HepG2 (cell line): ENCODE measurements around the gene FAM163A. TPM values are rescaled to one million over a fixed set of nuclear protein-coding genes. Genes with fewer than 3 reads are reported as not detected.

ENCODE experiments used
- ATAC-seq: fragments of 200-7000 bp; cut with Tn5 transposase; 3 replicates; pipeline ENCODE4 v1.9.1; 2020; ENCODE audit warnings: mild to moderate bottlenecking, moderate library complexity
- BruUV-seq: library from RNA; stranded (reverse); fragments of 400-500 nt; replicated peaks from 2 replicates; lab custom pipeline; 2021; lab: Mats Ljungman, UMichigan
- CTCF ChIA-PET: fragments of 300-600 bp; formaldehyde crosslinking; extraction: SDS; loops from one replicate; lab custom pipeline; 2021; ENCODE audit warnings: low total read pairs, inconsistent platforms, low intra/inter-chr PET ratio; lab: Yijun Ruan, JAX
- POLR2A ChIA-PET: fragments of 350-600 bp; sonication (Branson Sonifier 250); formaldehyde crosslinking; loops from one replicate; lab custom pipeline; 2020; ENCODE audit warnings: antibody characterized with exemption, inconsistent platforms; lab: Yijun Ruan, JAX
- DNase-seq: peaks from one replicate; pipeline ENCODE4 v3.0.0-alpha.2; 2015; ENCODE audit warnings: low spot score
- FAIRE-seq: peaks from 3 replicates; lab custom pipeline; 2011; peaks lifted over from hg19 to GRCh38; lab: Jason Lieb, UNC
- H2AFZ ChIP-seq: one replicate; pipeline ENCODE4 v1.6.1; 2011; ENCODE audit warnings: low read length, inconsistent platforms
- H3K27ac ChIP-seq: fragments of 300-600 bp; 3 replicates; pipeline ENCODE4 v1.8.0; 2011; ENCODE audit warnings: mixed run types, mild to moderate bottlenecking, mixed read lengths, low read length, inconsistent platforms; ENCODE audit not compliant: insufficient read depth; ENCODE audit errors: extremely low read length
- H3K27me3 ChIP-seq, 2 experiments: fragments of 200-600 bp in 1 of 2; 2 replicates in 1 of 2; 3 replicates in 1 of 2; pipeline versions ENCODE4 v1.6.0 to v1.8.0; 2011; ENCODE audit warnings: low read length in 2 of 2, mild to moderate bottlenecking in 2 of 2, moderate library complexity in 2 of 2, inconsistent platforms in 1 of 2; ENCODE audit not compliant: insufficient read depth in 2 of 2, control insufficient read depth in 1 of 2
- H3K36me3 ChIP-seq, 2 experiments: fragments of 200-600 bp in 1 of 2; replicated peaks in 1 of 2; 2 replicates in 1 of 2; 3 replicates in 1 of 2; pipeline versions ENCODE4 v1.5.1 to v1.8.0; 2011; ENCODE audit warnings: low read length in 2 of 2, inconsistent platforms in 1 of 2; ENCODE audit not compliant: insufficient read depth in 2 of 2, control insufficient read depth in 1 of 2
- H3K4me1 ChIP-seq: 2 replicates; pipeline ENCODE4 v1.5.1; 2012; ENCODE audit warnings: low read length, inconsistent platforms; ENCODE audit not compliant: insufficient read depth
- H3K4me2 ChIP-seq: 2 replicates; pipeline ENCODE4 v1.6.0; 2011; ENCODE audit warnings: low read depth, low read length, inconsistent platforms
- H3K4me3 ChIP-seq, 3 experiments: fragments of 200-600 bp in 1 of 3; sonication (generic), shearing (Covaris generic) in 1 of 3; replicated peaks in 1 of 3; 2 replicates each; pipeline ENCODE4 v1.5.1; 2011 to 2016; ENCODE audit warnings: low read length in 3 of 3, inconsistent platforms in 2 of 3, low read depth in 2 of 3, mild to moderate bottlenecking in 2 of 3, control low read depth in 1 of 3, mixed read lengths in 1 of 3; ENCODE audit not compliant: insufficient read depth in 1 of 3
- H3K79me2 ChIP-seq: one replicate; pipeline ENCODE4 v1.6.1; 2011; ENCODE audit warnings: low read length, inconsistent platforms; ENCODE audit not compliant: insufficient read depth
- H3K9ac ChIP-seq: 2 replicates; pipeline ENCODE4 v1.6.0; 2011; ENCODE audit warnings: mild to moderate bottlenecking, low read depth, low read length, inconsistent platforms; ENCODE audit not compliant: insufficient read depth
- H3K9me3 ChIP-seq: 2 replicates; pipeline ENCODE4 v1.5.1; 2012; ENCODE audit warnings: mild to moderate bottlenecking, low read length
- H4K20me1 ChIP-seq: 2 replicates; pipeline ENCODE4 v1.6.0; 2011; ENCODE audit warnings: inconsistent platforms, mild to moderate bottlenecking, low read length, moderate library complexity; ENCODE audit not compliant: insufficient read depth
- FLYWCH1 ChIP-seq: sonication (generic); formaldehyde crosslinking; IDR thresholded peaks from 2 replicates; pipeline ENCODE4 v1.8.1; 2023; ENCODE audit warnings: mild to moderate bottlenecking, missing genetic modification reagents
- FOSL2 ChIP-seq: sonication (generic); formaldehyde crosslinking; IDR thresholded peaks from 2 replicates; pipeline ENCODE4 v1.4.0; 2020; ENCODE audit warnings: missing genetic modification reagents
- SALL2 ChIP-seq: sonication (generic); formaldehyde crosslinking; IDR thresholded peaks from 2 replicates; pipeline ENCODE4 v1.8.1; 2023; ENCODE audit warnings: mild to moderate bottlenecking, missing genetic modification reagents, inconsistent platforms
- SIX4 ChIP-seq: sonication (generic); formaldehyde crosslinking; IDR thresholded peaks from 2 replicates; pipeline ENCODE4 v1.4.0; 2020; ENCODE audit warnings: missing genetic modification reagents
- ZNF550 ChIP-seq: sonication (generic); formaldehyde crosslinking; IDR thresholded peaks from 2 replicates; pipeline ENCODE4 v1.4.0; 2020; ENCODE audit warnings: mild to moderate bottlenecking, missing genetic modification reagents, borderline replicate concordance
- ZNF720 ChIP-seq: sonication (generic); formaldehyde crosslinking; IDR thresholded peaks from 2 replicates; pipeline ENCODE4 v1.4.0; 2020; ENCODE audit warnings: missing genetic modification reagents
- WGBS: methylation state at CpG from one replicate; pipeline ENCODE4 v1.1.6; 2017; ENCODE audit warnings: low lambda C conversion rate; 5-methylcytosine and 5-hydroxymethylcytosine counted together
- in situ Hi-C: cut with HindIII; loops from 2 replicates; pipeline ENCODE4 v1.10.0; 2017; ENCODE audit warnings: low pct_unique_long_range_greater_than_20kb; ENCODE audit not compliant: extremely low pct_ligation_motif_present
- intact Hi-C: fragments of 100-400 bp; cut with micrococcal nuclease; formaldehyde crosslinking; loops from one replicate; pipeline ENCODE4 v1.10.0; 2022; ENCODE audit not compliant: unreplicated experiment
- polyA plus RNA-seq, 8 experiments: library from polyadenylated mRNA; depleted of rRNA in 3 of 8; stranded (reverse) in 7 of 8; unstranded in 1 of 8; fragments of >200 nt; fragmentation: Illumina TruSeq in 4 of 8; extraction: Trizol in 4 of 8; gene quantifications; 2 replicates each; pipeline versions ENCODE4 v1.2.1 to v1.2.3, GENCODE V29; 2011 to 2016; ENCODE audit warnings: low read depth in 4 of 8, missing spikeins in 1 of 8, mixed read lengths in 1 of 8; ENCODE audit not compliant: insufficient read depth in 1 of 8
- total RNA-seq, 5 experiments: library from RNA; depleted of rRNA; stranded (reverse); fragments of >200 nt; fragmentation: Illumina TruSeq; extraction: Trizol; gene quantifications; 2 replicates each; pipeline ENCODE4 v1.2.3, GENCODE V29; 2016; ENCODE audit warnings: low read depth in 1 of 5
- TF ChIP-seq, protein P1 (sequence below): sonication (generic); formaldehyde crosslinking; IDR thresholded peaks from 2 replicates; pipeline ENCODE4 v1.4.0; 2020; ENCODE audit warnings: missing genetic modification reagents
- TF ChIP-seq, protein P2 (sequence below): sonication (generic); formaldehyde crosslinking; IDR thresholded peaks from 2 replicates; pipeline ENCODE4 v1.5.0; 2020; ENCODE audit warnings: missing genetic modification reagents
- TF ChIP-seq, protein P3 (sequence below): fragments of 450-650 bp; IDR thresholded peaks from 2 replicates; pipeline ENCODE4 v1.6.1; 2017; ENCODE audit warnings: mild to moderate bottlenecking
- TF ChIP-seq, protein P4 (sequence below): sonication (generic); formaldehyde crosslinking; IDR thresholded peaks from 2 replicates; pipeline ENCODE4 v1.4.0; 2020; ENCODE audit warnings: mild to moderate bottlenecking, missing genetic modification reagents
- TF ChIP-seq, protein P5 (sequence below): sonication (generic); formaldehyde crosslinking; IDR thresholded peaks from 2 replicates; pipeline ENCODE4 v1.4.0; 2020; ENCODE audit warnings: missing genetic modification reagents

Gene FAM163A
- total and polyA plus RNA-seq, 2 of the 13 experiments (the other 11 are each of a cell fraction or from before 2014, with no cell fraction given) = not detected

DNA sequence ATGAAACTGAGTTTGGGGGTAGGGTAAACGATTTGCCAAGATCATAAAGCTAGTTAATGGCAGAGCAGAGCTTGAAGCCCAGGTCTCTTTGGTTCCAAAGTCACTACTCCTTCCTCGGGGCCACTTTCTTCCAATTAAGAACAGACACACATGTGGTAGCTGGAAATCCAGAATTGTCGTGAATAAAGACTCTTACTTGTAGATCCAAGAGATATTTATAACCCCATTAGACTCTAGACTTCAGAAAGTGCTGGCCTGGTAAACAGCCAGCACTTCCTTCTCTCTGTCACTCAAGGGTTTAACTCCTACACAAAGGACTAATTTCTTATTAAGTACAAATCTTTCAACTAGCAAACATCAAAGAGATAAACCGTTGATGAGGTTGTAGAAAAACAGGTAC is 2.7 kb downstream of the FAM163A start:
- Histone ChIP-seq H3K9ac (no peak overlapping the region), H3K4me1 (peaks cover 7% of the 10 kb centered on the region; the same call in 1 of the 2 replicates), H3K27me3 (peaks cover 5 to 62% of the 10 kb centered on the region in 2 experiments), H3K27ac (no peak overlapping the region), H3K9me3 (no peaks in the 10 kb centered on the region), H3K4me2 (no peak overlapping the region), H2AFZ (no peak overlapping the region), H3K36me3 (no peaks in the 10 kb centered on the region), H3K4me3 (no peak overlapping the region), H4K20me1 (no peaks in the 10 kb centered on the region), H3K79me2 (no peaks in the 10 kb centered on the region)
- ATAC-seq (no peak), DNase-seq (no peak), FAIRE-seq (no peak)
- BruUV-seq = no TSS peak
- ChIA-PET POLR2A (no interaction called here), CTCF (no interaction called here)
- intact Hi-C loops (no loop called here), in situ Hi-C loops (no loop called here)
- WGBS = 7% methylated on average over 4 of the region's 4 CpGs
- TF ChIP-seq SIX4 (CRISPR knock-in tag) (no peak), ZNF720 (CRISPR knock-in tag) (no peak), SALL2 (CRISPR knock-in tag) (no peak), FLYWCH1 (no peak), FOSL2 (CRISPR knock-in tag) (no peak), ZNF550 (CRISPR knock-in tag) (no peak)
- TF ChIP-seq, protein P1, sequence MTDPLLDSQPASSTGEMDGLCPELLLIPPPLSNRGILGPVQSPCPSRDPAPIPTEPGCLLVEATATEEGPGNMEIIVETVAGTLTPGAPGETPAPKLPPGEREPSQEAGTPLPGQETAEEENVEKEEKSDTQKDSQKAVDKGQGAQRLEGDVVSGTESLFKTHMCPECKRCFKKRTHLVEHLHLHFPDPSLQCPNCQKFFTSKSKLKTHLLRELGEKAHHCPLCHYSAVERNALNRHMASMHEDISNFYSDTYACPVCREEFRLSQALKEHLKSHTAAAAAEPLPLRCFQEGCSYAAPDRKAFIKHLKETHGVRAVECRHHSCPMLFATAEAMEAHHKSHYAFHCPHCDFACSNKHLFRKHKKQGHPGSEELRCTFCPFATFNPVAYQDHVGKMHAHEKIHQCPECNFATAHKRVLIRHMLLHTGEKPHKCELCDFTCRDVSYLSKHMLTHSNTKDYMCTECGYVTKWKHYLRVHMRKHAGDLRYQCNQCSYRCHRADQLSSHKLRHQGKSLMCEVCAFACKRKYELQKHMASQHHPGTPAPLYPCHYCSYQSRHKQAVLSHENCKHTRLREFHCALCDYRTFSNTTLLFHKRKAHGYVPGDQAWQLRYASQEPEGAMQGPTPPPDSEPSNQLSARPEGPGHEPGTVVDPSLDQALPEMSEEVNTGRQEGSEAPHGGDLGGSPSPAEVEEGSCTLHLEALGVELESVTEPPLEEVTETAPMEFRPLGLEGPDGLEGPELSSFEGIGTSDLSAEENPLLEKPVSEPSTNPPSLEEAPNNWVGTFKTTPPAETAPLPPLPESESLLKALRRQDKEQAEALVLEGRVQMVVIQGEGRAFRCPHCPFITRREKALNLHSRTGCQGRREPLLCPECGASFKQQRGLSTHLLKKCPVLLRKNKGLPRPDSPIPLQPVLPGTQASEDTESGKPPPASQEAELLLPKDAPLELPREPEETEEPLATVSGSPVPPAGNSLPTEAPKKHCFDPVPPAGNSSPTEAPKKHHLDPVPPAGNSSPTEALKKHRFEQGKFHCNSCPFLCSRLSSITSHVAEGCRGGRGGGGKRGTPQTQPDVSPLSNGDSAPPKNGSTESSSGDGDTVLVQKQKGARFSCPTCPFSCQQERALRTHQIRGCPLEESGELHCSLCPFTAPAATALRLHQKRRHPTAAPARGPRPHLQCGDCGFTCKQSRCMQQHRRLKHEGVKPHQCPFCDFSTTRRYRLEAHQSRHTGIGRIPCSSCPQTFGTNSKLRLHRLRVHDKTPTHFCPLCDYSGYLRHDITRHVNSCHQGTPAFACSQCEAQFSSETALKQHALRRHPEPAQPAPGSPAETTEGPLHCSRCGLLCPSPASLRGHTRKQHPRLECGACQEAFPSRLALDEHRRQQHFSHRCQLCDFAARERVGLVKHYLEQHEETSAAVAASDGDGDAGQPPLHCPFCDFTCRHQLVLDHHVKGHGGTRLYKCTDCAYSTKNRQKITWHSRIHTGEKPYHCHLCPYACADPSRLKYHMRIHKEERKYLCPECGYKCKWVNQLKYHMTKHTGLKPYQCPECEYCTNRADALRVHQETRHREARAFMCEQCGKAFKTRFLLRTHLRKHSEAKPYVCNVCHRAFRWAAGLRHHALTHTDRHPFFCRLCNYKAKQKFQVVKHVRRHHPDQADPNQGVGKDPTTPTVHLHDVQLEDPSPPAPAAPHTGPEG (CRISPR knock-in tag) = no peak
- TF ChIP-seq, protein P2, sequence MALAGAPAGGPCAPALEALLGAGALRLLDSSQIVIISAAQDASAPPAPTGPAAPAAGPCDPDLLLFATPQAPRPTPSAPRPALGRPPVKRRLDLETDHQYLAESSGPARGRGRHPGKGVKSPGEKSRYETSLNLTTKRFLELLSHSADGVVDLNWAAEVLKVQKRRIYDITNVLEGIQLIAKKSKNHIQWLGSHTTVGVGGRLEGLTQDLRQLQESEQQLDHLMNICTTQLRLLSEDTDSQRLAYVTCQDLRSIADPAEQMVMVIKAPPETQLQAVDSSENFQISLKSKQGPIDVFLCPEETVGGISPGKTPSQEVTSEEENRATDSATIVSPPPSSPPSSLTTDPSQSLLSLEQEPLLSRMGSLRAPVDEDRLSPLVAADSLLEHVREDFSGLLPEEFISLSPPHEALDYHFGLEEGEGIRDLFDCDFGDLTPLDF (CRISPR knock-in tag) = no peak
- TF ChIP-seq, protein P3, sequence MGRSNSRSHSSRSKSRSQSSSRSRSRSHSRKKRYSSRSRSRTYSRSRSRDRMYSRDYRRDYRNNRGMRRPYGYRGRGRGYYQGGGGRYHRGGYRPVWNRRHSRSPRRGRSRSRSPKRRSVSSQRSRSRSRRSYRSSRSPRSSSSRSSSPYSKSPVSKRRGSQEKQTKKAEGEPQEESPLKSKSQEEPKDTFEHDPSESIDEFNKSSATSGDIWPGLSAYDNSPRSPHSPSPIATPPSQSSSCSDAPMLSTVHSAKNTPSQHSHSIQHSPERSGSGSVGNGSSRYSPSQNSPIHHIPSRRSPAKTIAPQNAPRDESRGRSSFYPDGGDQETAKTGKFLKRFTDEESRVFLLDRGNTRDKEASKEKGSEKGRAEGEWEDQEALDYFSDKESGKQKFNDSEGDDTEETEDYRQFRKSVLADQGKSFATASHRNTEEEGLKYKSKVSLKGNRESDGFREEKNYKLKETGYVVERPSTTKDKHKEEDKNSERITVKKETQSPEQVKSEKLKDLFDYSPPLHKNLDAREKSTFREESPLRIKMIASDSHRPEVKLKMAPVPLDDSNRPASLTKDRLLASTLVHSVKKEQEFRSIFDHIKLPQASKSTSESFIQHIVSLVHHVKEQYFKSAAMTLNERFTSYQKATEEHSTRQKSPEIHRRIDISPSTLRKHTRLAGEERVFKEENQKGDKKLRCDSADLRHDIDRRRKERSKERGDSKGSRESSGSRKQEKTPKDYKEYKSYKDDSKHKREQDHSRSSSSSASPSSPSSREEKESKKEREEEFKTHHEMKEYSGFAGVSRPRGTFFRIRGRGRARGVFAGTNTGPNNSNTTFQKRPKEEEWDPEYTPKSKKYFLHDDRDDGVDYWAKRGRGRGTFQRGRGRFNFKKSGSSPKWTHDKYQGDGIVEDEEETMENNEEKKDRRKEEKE = no peak
- TF ChIP-seq, protein P4, sequence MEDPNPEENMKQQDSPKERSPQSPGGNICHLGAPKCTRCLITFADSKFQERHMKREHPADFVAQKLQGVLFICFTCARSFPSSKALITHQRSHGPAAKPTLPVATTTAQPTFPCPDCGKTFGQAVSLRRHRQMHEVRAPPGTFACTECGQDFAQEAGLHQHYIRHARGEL = no peak
- TF ChIP-seq, protein P5, sequence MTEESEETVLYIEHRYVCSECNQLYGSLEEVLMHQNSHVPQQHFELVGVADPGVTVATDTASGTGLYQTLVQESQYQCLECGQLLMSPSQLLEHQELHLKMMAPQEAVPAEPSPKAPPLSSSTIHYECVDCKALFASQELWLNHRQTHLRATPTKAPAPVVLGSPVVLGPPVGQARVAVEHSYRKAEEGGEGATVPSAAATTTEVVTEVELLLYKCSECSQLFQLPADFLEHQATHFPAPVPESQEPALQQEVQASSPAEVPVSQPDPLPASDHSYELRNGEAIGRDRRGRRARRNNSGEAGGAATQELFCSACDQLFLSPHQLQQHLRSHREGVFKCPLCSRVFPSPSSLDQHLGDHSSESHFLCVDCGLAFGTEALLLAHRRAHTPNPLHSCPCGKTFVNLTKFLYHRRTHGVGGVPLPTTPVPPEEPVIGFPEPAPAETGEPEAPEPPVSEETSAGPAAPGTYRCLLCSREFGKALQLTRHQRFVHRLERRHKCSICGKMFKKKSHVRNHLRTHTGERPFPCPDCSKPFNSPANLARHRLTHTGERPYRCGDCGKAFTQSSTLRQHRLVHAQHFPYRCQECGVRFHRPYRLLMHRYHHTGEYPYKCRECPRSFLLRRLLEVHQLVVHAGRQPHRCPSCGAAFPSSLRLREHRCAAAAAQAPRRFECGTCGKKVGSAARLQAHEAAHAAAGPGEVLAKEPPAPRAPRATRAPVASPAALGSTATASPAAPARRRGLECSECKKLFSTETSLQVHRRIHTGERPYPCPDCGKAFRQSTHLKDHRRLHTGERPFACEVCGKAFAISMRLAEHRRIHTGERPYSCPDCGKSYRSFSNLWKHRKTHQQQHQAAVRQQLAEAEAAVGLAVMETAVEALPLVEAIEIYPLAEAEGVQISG (CRISPR knock-in tag) = no peak
